ENCODE measurements around the gene KCNQ1. TPM values are rescaled to one million over a fixed set of nuclear protein-coding genes. Genes with fewer than 3 reads are reported as not detected.

Gene KCNQ1
- total RNA-seq, 1 donor from 2014 or later, result 0.16 TPM

DNA sequence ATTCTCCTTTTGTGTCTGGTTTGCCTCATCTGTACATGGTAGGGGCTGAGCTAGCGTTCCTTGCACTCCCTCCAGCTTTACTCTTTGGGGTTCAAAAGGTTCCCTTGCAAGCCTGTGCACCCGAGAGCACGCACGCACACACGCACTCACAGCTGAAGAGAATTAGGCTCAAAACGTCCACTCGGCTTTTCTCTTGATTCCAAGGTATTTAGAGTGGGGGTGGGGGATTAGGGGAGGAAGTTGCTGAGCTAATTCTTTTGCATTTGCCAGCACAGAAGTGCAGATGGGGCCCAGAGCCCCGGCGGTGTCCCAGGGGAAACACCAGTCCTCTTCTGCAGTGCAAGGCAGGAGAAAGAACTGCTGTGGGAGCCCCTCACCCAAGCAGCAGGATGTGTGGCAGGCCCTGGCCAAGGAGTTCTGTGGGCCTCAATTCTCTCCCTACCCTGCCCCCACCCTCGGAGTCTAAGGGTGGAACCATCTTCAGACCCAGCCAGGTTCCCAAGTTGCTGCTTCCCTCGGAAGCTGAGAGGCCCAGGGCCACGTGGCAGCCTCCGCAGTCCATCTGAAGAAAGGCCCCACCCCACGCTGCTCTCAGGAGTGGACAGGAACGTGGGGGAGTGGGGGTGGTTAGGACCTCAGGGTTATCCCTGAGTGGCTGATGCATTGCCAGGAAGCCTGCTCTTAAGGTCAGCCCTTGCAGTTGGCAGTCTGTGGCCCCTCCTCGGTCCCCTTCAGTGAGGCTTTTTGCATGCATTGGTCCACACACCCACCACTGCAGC, 258.7 kb downstream of the KCNQ1 start:
- no peaks in the 10 kb centered on the region for H3K36me3 Mint-ChIP-seq (ENCODE audit: unreplicated experiment)
- no peak for TF ChIP-seq CTCF (IDR thresholded peaks at IDR 0.05)
- H3K27ac Mint-ChIP-seq (ENCODE audit: unreplicated experiment), result no peak overlapping the region
- no peak overlapping the region for H3K4me3 Mint-ChIP-seq (ENCODE audit: unreplicated experiment)
- H3K27me3 Mint-ChIP-seq (ENCODE audit: unreplicated experiment), result peaks cover 3% of the 10 kb centered on the region
- peaks cover 12% of the 10 kb centered on the region for H3K4me1 Mint-ChIP-seq (ENCODE audit: unreplicated experiment)
- H3K9me3 Mint-ChIP-seq (ENCODE audit: unreplicated experiment), result no peaks in the 10 kb centered on the region
- no peak for DNase-seq (ENCODE audit: extremely low spot score, unreplicated experiment)

- Mint-ChIP-seq H3K9me3 (ENCODE audit: unreplicated experiment) (no peaks in the 10 kb centered on the region), H3K4me1 (ENCODE audit: unreplicated experiment) (peaks cover 17% of the 10 kb centered on the region), H3K36me3 (ENCODE audit: unreplicated experiment) (no peaks in the 10 kb centered on the region), H3K27me3 (ENCODE audit: unreplicated experiment) (peaks cover 3% of the 10 kb centered on the region), H3K27ac (ENCODE audit: unreplicated experiment) (no peak overlapping the region), H3K4me3 (ENCODE audit: unreplicated experiment) (no peak overlapping the region)
- DNase-seq (ENCODE audit: extremely low spot score, unreplicated experiment), result no peak
- TF ChIP-seq CTCF (IDR thresholded peaks at IDR 0.05), result no peak
Measured at GRCh38 chr11:2704356-2704755, 259.5 kb downstream of the KCNQ1 start.

- Mint-ChIP-seq H3K36me3 (ENCODE audit: unreplicated experiment) (no peaks in the 10 kb centered on the region), H3K4me3 (ENCODE audit: unreplicated experiment) (no peak overlapping the region), H3K27me3 (ENCODE audit: unreplicated experiment) (peaks cover 10% of the 10 kb centered on the region), H3K9me3 (ENCODE audit: unreplicated experiment) (no peaks in the 10 kb centered on the region), H3K4me1 (ENCODE audit: unreplicated experiment) (peaks cover 21% of the 10 kb centered on the region), H3K27ac (ENCODE audit: unreplicated experiment) (no peak overlapping the region)
- DNase-seq (ENCODE audit: extremely low spot score, unreplicated experiment), result no peak
- no peak for TF ChIP-seq CTCF (IDR thresholded peaks at IDR 0.05)
Measured at GRCh38 chr11:2704896-2705606, 260.2 kb downstream of the KCNQ1 start.

DNA sequence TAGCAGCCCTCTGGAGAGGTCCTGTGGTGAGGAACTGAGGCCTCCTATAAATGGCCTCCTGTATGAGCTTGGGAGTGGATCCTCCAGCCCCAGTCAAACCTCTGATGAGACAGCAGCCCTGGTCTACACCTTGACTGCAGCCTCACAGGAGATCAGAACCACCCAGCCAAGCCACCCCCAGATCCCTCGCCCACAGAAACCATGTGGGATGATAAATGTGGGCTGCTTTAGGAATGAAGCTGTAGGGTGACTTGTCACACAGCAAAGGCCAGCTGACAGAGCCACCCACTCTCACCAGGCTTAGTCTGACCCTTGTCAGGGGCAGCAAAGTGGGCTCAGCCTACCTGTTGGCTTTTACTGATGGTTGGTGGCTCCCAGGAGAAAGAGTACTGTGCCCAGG, 261.5 kb downstream of the KCNQ1 start:
- H3K4me1 Mint-ChIP-seq (ENCODE audit: unreplicated experiment), result peaks cover 15% of the 10 kb centered on the region
- peaks cover 10% of the 10 kb centered on the region for H3K9me3 Mint-ChIP-seq (ENCODE audit: unreplicated experiment)
- no peak for DNase-seq (ENCODE audit: extremely low spot score, unreplicated experiment)
- TF ChIP-seq CTCF (IDR thresholded peaks at IDR 0.05), result no peak
- no peak overlapping the region for H3K27ac Mint-ChIP-seq (ENCODE audit: unreplicated experiment)
- H3K36me3 Mint-ChIP-seq (ENCODE audit: unreplicated experiment), result no peaks in the 10 kb centered on the region
- H3K4me3 Mint-ChIP-seq (ENCODE audit: unreplicated experiment), result no peak overlapping the region
- peaks cover 22% of the 10 kb centered on the region for H3K27me3 Mint-ChIP-seq (ENCODE audit: unreplicated experiment)

DNA sequence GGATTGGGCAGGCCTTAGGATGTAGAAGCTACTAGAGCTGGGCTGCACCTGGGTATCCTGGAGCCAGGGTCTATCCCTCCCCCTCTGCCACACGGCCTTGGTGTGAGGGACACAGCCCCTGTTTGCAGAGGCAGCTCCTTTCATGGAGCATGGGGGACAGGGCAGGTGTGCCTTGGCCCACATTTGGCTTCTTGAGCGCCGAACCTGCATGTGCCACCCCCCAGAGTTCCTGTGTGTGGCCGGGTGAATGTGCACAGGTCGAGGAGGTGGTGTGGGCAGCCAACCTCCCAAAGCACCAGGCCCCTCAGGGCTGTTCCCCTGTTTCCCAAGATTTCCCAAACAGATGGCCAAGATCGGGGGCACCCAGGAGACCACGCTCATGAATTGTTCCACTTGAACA, 262.9 kb downstream of the KCNQ1 start:
- TF ChIP-seq CTCF (IDR thresholded peaks at IDR 0.05), result no peak
- peaks cover 10% of the 10 kb centered on the region for H3K9me3 Mint-ChIP-seq (ENCODE audit: unreplicated experiment)
- peaks cover 32% of the 10 kb centered on the region for H3K27me3 Mint-ChIP-seq (ENCODE audit: unreplicated experiment)
- H3K27ac Mint-ChIP-seq (ENCODE audit: unreplicated experiment), result no peak overlapping the region
- H3K4me1 Mint-ChIP-seq (ENCODE audit: unreplicated experiment), result peaks cover 14% of the 10 kb centered on the region
- no peaks in the 10 kb centered on the region for H3K36me3 Mint-ChIP-seq (ENCODE audit: unreplicated experiment)
- no peak for DNase-seq (ENCODE audit: extremely low spot score, unreplicated experiment)
- no peak overlapping the region for H3K4me3 Mint-ChIP-seq (ENCODE audit: unreplicated experiment)

Measured in osteocyte (in vitro differentiated cells).